DOHH2 (cell line): ENCODE data around the gene MAN1C1.

Source experiments
- H3F3A ChIP-seq: fragments of 200-600 bp; sonication (generic), shearing (Covaris generic); 2 replicates; pipeline ENCODE4 v1.6.0; 2016; ENCODE audit warnings: antibody characterized with exemption, mild to moderate bottlenecking; ENCODE audit not compliant: control insufficient read depth, insufficient read depth
- H3K27ac ChIP-seq: fragments of 200-600 bp; sonication (generic); 2 replicates; pipeline ENCODE4 v1.5.1; 2014; ENCODE audit warnings: low read depth, mild to moderate bottlenecking, low read length, moderate library complexity
- H3K27me3 ChIP-seq: fragments of 200-600 bp; sonication (generic); 2 replicates; pipeline ENCODE4 v1.6.1; 2014; ENCODE audit warnings: mild to moderate bottlenecking, low read length, mixed read lengths; ENCODE audit not compliant: control insufficient read depth
- H3K36me3 ChIP-seq: fragments of 200-600 bp; sonication (generic); 2 replicates; pipeline ENCODE4 v1.6.1; 2014; ENCODE audit warnings: mild to moderate bottlenecking, low read length, moderate library complexity, mixed read lengths; ENCODE audit not compliant: control insufficient read depth
- H3K4me1 ChIP-seq: fragments of 200-600 bp; sonication (generic); 2 replicates; pipeline ENCODE4 v1.6.1; 2014; ENCODE audit warnings: mild to moderate bottlenecking, low read length, mixed read lengths; ENCODE audit not compliant: control insufficient read depth
- H3K4me2 ChIP-seq: fragments of 200-600 bp; sonication (generic); 2 replicates; pipeline ENCODE4 v1.6.0; 2014; ENCODE audit warnings: mild to moderate bottlenecking, low read length, moderate library complexity
- H3K4me3 ChIP-seq: fragments of 200-600 bp; sonication (generic); 2 replicates; pipeline ENCODE4 v1.5.1; 2014; ENCODE audit warnings: mild to moderate bottlenecking, low read length, mixed read lengths
- H3K79me2 ChIP-seq: fragments of 200-600 bp; sonication (generic); 2 replicates; pipeline ENCODE4 v1.6.1; 2014; ENCODE audit warnings: mild to moderate bottlenecking, low read length, mixed read lengths; ENCODE audit not compliant: control insufficient read depth
- H3K9me2 ChIP-seq: fragments of 200-600 bp; sonication (generic); replicated peaks from 2 replicates; pipeline ENCODE4 v1.6.1; 2014; ENCODE audit warnings: mild to moderate bottlenecking, low read length, mixed read lengths; ENCODE audit not compliant: control insufficient read depth
- H3K9me3 ChIP-seq: fragments of 200-600 bp; sonication (generic); 2 replicates; pipeline ENCODE4 v1.6.1; 2014; ENCODE audit warnings: antibody characterized with exemption, low read length, mixed read lengths; ENCODE audit not compliant: control insufficient read depth, insufficient read depth
- H4K20me1 ChIP-seq: fragments of 200-600 bp; sonication (generic); 2 replicates; pipeline ENCODE4 v1.6.0; 2014; ENCODE audit warnings: low read depth, mild to moderate bottlenecking, antibody characterized with exemption, low read length, moderate library complexity; ENCODE audit not compliant: control insufficient read depth, insufficient read depth
- EZH2phosphoT487 ChIP-seq: fragments of 200-600 bp; sonication (generic); IDR thresholded peaks from 2 replicates; pipeline ENCODE4 v1.6.1; 2017; ENCODE audit warnings: borderline replicate concordance, mild to moderate bottlenecking, antibody characterized with exemption, low read length, moderate library complexity, mixed read lengths
- TF ChIP-seq, protein P1 (sequence below): fragments of 200-600 bp; sonication (generic); IDR thresholded peaks from one replicate; pipeline ENCODE4 v1.5.1; 2014; ENCODE audit warnings: antibody characterized with exemption, mild to moderate bottlenecking, low read depth, low read length; ENCODE audit not compliant: poor library complexity, severe bottlenecking

Gene MAN1C1

DNA sequence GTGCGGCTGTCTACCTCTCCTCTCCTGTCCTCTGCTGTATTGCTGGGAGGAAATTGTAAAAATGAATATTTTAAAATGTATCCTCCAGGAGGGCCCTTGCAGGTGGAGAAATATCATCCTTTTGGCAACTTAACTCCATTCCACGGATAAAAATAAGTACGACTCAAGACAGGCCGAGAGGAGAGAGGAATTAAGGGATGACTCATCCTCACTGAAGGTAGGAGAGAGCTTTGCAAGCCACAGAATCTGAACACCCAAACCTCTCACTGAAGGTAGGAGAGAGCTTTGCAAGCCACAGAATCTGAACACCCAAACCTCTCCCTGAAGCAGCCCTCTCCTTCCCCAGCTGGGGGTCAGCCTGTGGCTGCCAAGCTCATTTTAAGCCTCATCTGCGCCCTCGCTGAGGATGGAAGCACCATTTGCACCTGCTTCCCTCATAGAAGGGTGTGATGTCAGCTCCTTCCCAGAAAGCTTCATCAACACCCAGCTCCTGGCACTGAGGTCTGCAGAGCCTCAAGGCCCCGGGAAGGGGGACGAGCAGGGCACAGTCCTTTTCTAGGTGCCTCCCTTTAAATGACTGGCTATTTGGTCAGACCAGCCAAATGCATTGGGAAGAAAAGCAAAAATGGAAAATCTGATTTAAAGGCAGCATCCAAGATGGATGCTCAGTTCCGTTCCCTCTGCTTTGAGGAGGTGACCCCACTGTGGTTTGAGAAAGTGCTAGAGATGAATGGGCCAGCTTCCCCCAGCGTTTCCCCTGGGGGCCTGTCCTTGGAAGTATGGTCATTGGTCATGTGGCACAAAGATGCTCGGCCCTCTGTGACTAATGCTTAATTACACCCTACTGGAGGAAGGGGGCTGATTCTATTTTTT is 170.5 kb downstream of the MAN1C1 start:
- H3K27me3 ChIP-seq: peaks cover 31% of the 10 kb centered on the region
- H3K27ac ChIP-seq: no peak overlapping the region
- H3K79me2 ChIP-seq: no peaks in the 10 kb centered on the region
- H3K4me2 ChIP-seq: no peak overlapping the region
- no peaks in the 10 kb centered on the region for H3F3A ChIP-seq
- no peaks in the 10 kb centered on the region for H3K36me3 ChIP-seq
- TF ChIP-seq, protein P1, sequence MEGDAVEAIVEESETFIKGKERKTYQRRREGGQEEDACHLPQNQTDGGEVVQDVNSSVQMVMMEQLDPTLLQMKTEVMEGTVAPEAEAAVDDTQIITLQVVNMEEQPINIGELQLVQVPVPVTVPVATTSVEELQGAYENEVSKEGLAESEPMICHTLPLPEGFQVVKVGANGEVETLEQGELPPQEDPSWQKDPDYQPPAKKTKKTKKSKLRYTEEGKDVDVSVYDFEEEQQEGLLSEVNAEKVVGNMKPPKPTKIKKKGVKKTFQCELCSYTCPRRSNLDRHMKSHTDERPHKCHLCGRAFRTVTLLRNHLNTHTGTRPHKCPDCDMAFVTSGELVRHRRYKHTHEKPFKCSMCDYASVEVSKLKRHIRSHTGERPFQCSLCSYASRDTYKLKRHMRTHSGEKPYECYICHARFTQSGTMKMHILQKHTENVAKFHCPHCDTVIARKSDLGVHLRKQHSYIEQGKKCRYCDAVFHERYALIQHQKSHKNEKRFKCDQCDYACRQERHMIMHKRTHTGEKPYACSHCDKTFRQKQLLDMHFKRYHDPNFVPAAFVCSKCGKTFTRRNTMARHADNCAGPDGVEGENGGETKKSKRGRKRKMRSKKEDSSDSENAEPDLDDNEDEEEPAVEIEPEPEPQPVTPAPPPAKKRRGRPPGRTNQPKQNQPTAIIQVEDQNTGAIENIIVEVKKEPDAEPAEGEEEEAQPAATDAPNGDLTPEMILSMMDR: no peak
- TF ChIP-seq EZH2phosphoT487: no peak
- H4K20me1 ChIP-seq: no peaks in the 10 kb centered on the region
- no peaks in the 10 kb centered on the region for H3K4me1 ChIP-seq
- no peaks in the 10 kb centered on the region for H3K9me3 ChIP-seq
- H3K9me2 ChIP-seq: no peaks in the 10 kb centered on the region
- H3K4me3 ChIP-seq: no peak overlapping the region

DNA sequence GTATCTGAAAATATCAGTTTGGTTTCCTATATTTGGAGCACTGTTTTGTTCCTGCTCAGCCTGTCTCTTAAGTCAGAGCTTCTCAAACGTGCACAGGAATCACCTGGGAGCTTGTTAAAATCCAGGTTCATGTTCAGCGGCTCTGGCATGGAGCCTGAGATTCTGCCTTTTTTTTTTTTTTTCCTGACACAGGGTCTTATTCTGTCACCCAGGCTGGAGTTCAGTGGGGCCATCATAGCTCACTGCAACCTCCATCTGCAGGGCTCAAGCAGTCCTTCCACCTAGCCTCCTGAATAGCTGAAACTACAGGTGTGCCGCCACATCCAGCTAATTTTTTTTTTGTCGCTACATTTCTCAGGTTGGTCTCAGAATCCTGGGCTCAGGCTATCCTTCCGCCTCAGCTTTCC is 171.2 kb downstream of the MAN1C1 start:
- H3K4me3 ChIP-seq: no peak overlapping the region
- H3K27ac ChIP-seq: no peak overlapping the region
- TF ChIP-seq EZH2phosphoT487: no peak
- TF ChIP-seq, protein P1: no peak
- H3K4me1 ChIP-seq: no peaks in the 10 kb centered on the region
- no peaks in the 10 kb centered on the region for H3K36me3 ChIP-seq
- H3K79me2 ChIP-seq: no peaks in the 10 kb centered on the region
- H3K27me3 ChIP-seq: peaks cover 31% of the 10 kb centered on the region
- H3F3A ChIP-seq: no peaks in the 10 kb centered on the region
- no peaks in the 10 kb centered on the region for H4K20me1 ChIP-seq
- no peaks in the 10 kb centered on the region for H3K9me3 ChIP-seq
- no peaks in the 10 kb centered on the region for H3K9me2 ChIP-seq
- no peak overlapping the region for H3K4me2 ChIP-seq

DNA sequence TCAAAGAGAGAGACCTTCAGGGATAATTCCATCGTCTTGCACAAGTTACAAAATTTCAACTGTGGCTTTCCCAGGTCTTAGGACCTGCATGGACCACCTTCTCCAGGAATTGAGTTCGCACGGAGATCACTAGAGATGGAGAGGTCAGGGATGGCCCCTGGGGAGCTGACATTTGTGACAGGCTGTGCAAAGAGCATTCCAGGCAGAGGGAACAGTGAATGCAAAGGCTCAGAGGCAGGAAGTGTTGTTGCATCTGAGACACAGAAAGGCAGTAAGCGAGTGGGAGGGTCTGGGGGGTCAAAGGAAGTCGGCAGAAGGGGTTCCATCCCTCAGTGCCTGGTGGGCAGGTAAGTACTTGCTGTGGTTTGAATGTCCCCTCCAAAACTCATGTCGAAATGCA is 173.9 kb downstream of the MAN1C1 start:
- Histone ChIP-seq H3K9me3 (no peaks in the 10 kb centered on the region), H4K20me1 (no peaks in the 10 kb centered on the region), H3K27me3 (peaks cover 32% of the 10 kb centered on the region), H3K79me2 (no peaks in the 10 kb centered on the region), H3K9me2 (no peaks in the 10 kb centered on the region), H3K4me1 (no peaks in the 10 kb centered on the region), H3K27ac (no peak overlapping the region), H3K4me2 (no peak overlapping the region), H3F3A (no peaks in the 10 kb centered on the region), H3K36me3 (no peaks in the 10 kb centered on the region), H3K4me3 (no peak overlapping the region)
- TF ChIP-seq, protein P1: no peak
- TF ChIP-seq EZH2phosphoT487: no peak
